Pancreas (tissue), 10 donors: ENCODE measurements around the gene GABBR2. TPM values are rescaled to one million over a fixed set of nuclear protein-coding genes. Genes with fewer than 3 reads are reported as not detected.

Experiments
- ATAC-seq, 4 donors: fragments of 200-7000 bp; cut with Tn5 transposase; one replicate each; pipeline versions ENCODE4 v1.8.0 to v1.9.1; 2020; ENCODE audit warnings: mild to moderate bottlenecking in 4 of 4, moderate library complexity in 4 of 4
- DNase-seq, 6 donors: peaks; one replicate each; pipeline ENCODE4 v3.0.0-alpha.2; 2020
- FAIRE-seq: peaks from 2 replicates; lab custom pipeline; 2012; peaks lifted over from hg19 to GRCh38; lab: Jason Lieb, UNC
- H3K27ac ChIP-seq, 4 donors: fragments of 200-600 bp; sonication (generic); 1 replicate in 3 of 4; 2 replicates in 1 of 4; pipeline versions ENCODE4 v1.5.0 to v1.8.0; 2020
- H3K27me3 ChIP-seq, 4 donors: fragments of 200-600 bp; one replicate each; pipeline ENCODE4 v1.8.0; 2021
- H3K36me3 ChIP-seq, 3 donors: fragments of 200-600 bp; sonication (generic) in 1 of 3; one replicate each; pipeline versions ENCODE4 v1.5.0 to v1.8.0; 2020 to 2021
- H3K4me1 ChIP-seq, 3 donors: fragments of 200-600 bp; one replicate each; pipeline ENCODE4 v1.8.0; 2021
- H3K4me3 ChIP-seq, 4 donors: fragments of 200-600 bp; sonication (generic) in 2 of 4; one replicate each; pipeline versions ENCODE4 v1.5.0 to v1.8.0; 2020 to 2021
- H3K9me3 ChIP-seq, 4 donors: fragments of 200-600 bp; one replicate each; pipeline ENCODE4 v1.8.0; 2021
- CTCF ChIP-seq, 4 donors: fragments of 200-600 bp; sonication (generic) in 3 of 4; IDR thresholded peaks; one replicate each; pipeline versions ENCODE4 v1.5.0 to v1.8.0; 2021; ENCODE audit warnings: antibody characterized with exemption in 4 of 4
- whole genome bisulfite sequencing, 2 donors: extraction: QIAGEN DNeasy Blood & Tissue Kit; methylation state at CpG; one replicate each; pipeline ENCODE4 v1.1.7; 2013; 5-methylcytosine and 5-hydroxymethylcytosine counted together
- intact Hi-C, 3 donors: fragments of 100-400 bp; cut with DNase I; formaldehyde crosslinking; loops; one replicate each; pipeline versions ENCODE4 v1.11.1 to v1.14.2; 2022
- polyA plus RNA-seq, 2 donors: library from polyadenylated mRNA; stranded (reverse); fragments of 200-250 nt; gene quantifications; one replicate each; pipeline ENCODE4 v1.2.3, GENCODE V29; 2013
- total RNA-seq, 6 donors: library from RNA; stranded (reverse); fragmentation: NEBNext Ultra II Directional in 4 of 6; extraction: Animal tissue kit (Norgen Biotek cat#: 25700) in 4 of 6; gene quantifications; one replicate each; pipeline versions ENCODE4 v1.2.1 to v1.2.4, GENCODE V29; 2021 to 2023
- donor health status: healthy with polysubstance abuse.
- donor health status: DM: no; HTN: no; CAD: no; lungs with moderate emphysema.
- donor health status: DM: no; HTN: no; CAD: no.
- donor health status: control.
- donor health status: control.
- donor health status: Bipolar disorder and iron deficiency.
- donor health status: DM: yes; HTN: yes; CAD: no.
- donor health status: DM: no; HTN: no; CAD: no.
- donor health status: DM: no; HTN: no; CAD: no.
- donor health status: DM: yes; HTN: yes; CAD: no.

GABBR2 gene
- total and polyA plus RNA-seq, 8 donors: 0.04 to 0.14 (median 0.07) TPM; not detected in 4

- Histone ChIP-seq H3K36me3 (no peaks in the 10 kb centered on the region), H3K4me1 (no peaks in the 10 kb centered on the region), H3K27me3 (no peaks in the 10 kb centered on the region), H3K9me3 (no peaks in the 10 kb centered on the region), H3K4me3 (no peak overlapping the region), H3K27ac (no peak overlapping the region)
- DNase-seq: no peak
- 63 to 67% methylated on average over 6 of the region's 6 CpGs for WGBS, 2 donors
- ATAC-seq: no peak
- no peak for FAIRE-seq
- TF ChIP-seq CTCF (IDR thresholded peaks at IDR 0.05): no peak
- intact Hi-C loops: no loop called here
Measured at GRCh38 chr9:98568909-98569469, 139.7 kb downstream of the GABBR2 start.

GRCh38 chr9:98568234-98568908 is 140.4 kb downstream of the GABBR2 start:
- no peak for FAIRE-seq
- DNase-seq: no peak

GRCh38 chr9:98567540-98568233 is 141.0 kb downstream of the GABBR2 start:
- WGBS, 2 donors: 84 to 86% methylated on average over 10 of the region's 10 CpGs
- Histone ChIP-seq H3K27me3 (no peaks in the 10 kb centered on the region), H3K36me3 (no peaks in the 10 kb centered on the region), H3K4me1 (no peaks in the 10 kb centered on the region), H3K4me3 (no peak overlapping the region), H3K27ac (no peak overlapping the region), H3K9me3 (no peaks in the 10 kb centered on the region)
- intact Hi-C loops: no loop called here
- FAIRE-seq (no peak), DNase-seq (no peak), ATAC-seq (no peak)
- TF ChIP-seq CTCF (IDR thresholded peaks at IDR 0.05): no peak

More at GRCh38 chr9:98568234-98568908, 140.4 kb downstream of the GABBR2 start:
- Histone ChIP-seq H3K36me3 (no peaks in the 10 kb centered on the region), H3K9me3 (no peaks in the 10 kb centered on the region), H3K4me3 (no peak overlapping the region), H3K27me3 (no peaks in the 10 kb centered on the region), H3K4me1 (no peaks in the 10 kb centered on the region), H3K27ac (no peak overlapping the region)
- intact Hi-C loops: no loop called here
- no peak for ATAC-seq
- TF ChIP-seq CTCF (IDR thresholded peaks at IDR 0.05): no peak
- WGBS, 2 donors: 75 to 76% methylated on average over 3 to 4 of the region's 4 CpGs

GRCh38 chr9:98565152-98566135 is 143.3 kb downstream of the GABBR2 start:
- H3K9me3 ChIP-seq: no peaks in the 10 kb centered on the region
- intact Hi-C loops: no loop called here
- FAIRE-seq: no peak
- ATAC-seq: no peak
- no peak overlapping the region for H3K4me3 ChIP-seq
- H3K27me3 ChIP-seq: no peaks in the 10 kb centered on the region
- WGBS, 2 donors: 93 to 97% methylated on average over 15 of the region's 15 CpGs
- no peaks in the 10 kb centered on the region for H3K36me3 ChIP-seq
- H3K4me1 ChIP-seq: no peaks in the 10 kb centered on the region
- no peak for DNase-seq
- H3K27ac ChIP-seq: no peak overlapping the region
- TF ChIP-seq CTCF (IDR thresholded peaks at IDR 0.05): no peak
